IPS-11a (cell line): ENCODE data around the gene COMMD7.

ENCODE experiments used
- H3K4me3 ChIP-seq: one replicate; pipeline ENCODE4 v1.5.1; 2013; ENCODE audit warnings: low read depth, low read length, control low read depth

COMMD7 gene

DNA sequence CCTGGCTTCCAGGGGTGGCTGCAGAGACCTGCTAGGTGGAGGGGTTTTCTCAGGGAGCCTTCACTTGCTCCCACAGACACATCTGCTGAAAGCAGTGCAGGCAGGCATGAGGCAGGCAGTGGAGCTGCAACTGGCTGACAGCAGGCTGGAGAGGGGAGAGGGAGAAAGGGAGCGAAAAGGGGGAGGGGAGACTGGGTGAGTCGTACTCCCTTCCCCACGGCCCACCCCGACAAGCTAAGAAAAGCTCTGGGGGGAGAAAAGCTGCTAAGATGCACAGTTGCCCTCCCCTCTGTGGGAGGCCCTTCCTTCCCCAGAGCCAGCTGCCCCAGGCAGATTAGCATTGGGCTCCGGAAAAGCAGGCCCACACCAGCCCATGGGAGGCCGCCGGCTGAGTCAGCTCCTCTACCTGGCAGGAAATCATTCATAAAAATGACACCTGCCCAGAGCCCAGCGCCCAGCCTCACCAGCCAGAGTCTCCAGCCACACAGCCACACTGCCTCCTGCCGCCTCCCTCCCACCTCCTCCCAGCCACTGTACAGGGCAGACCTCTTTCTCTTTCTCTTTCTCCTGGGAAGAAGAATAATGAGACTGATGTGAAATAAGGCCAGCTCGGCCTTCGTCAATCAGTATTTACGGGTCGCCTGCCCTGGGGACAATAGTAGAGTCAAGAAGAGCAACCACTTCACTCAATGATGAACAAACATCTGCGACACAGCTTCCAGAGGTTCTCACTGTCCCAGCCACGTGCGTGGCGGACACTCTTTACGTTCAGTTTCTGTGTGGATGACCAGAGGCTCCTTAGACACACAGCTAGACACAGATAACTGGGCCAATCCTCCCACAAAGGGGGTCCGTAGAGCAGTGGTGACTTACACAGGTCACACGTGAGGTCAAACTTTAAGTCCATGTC lies 61.8 kb downstream of the COMMD7 start:
- H3K4me3 ChIP-seq, result no peak overlapping the region

- no peak overlapping the region for H3K4me3 ChIP-seq
Measured at GRCh38 chr20:32680544-32681174, 62.6 kb downstream of the COMMD7 start.

- no peak overlapping the region for H3K4me3 ChIP-seq
Measured at GRCh38 chr20:32678948-32679347, 64.3 kb downstream of the COMMD7 start.

- H3K4me3 ChIP-seq, result no peak overlapping the region
Measured at GRCh38 chr20:32675223-32675975, 67.9 kb downstream of the COMMD7 start.

- H3K4me3 ChIP-seq, result no peak overlapping the region
Measured at GRCh38 chr20:32674362-32674789, 68.9 kb downstream of the COMMD7 start.

GRCh38 chr20:32672982-32673851 lies 70.0 kb downstream of the COMMD7 start:
- H3K4me3 ChIP-seq, result no peak overlapping the region

DNA sequence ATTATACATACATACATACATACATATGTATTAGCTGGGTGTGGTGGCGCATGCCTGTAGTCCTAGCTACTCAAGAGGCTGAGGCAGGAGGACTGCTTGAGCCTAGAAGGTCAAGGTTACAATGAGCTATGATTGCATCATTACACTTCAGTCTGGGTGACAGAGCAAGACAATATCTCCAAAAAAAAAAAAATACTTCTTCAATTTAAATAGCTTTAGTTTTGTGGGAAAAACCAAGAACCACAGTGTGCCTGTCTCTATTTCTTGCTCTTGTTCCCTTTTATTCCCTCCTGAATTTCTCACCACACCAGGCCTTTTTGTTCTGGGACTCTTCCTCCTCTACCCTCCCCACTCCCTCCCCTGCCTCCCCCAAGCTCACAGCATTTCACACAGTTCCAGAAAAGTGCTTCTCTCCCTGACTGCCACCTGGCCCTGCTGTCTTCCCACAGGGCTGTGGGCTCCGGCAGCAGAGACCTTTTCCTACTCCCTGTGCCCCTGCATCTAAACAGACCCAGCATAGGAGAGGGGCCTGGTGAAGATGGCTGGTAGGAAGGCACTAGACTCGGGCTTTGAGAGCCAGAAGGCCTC lies 70.8 kb downstream of the COMMD7 start:
- no peak overlapping the region for H3K4me3 ChIP-seq

DNA sequence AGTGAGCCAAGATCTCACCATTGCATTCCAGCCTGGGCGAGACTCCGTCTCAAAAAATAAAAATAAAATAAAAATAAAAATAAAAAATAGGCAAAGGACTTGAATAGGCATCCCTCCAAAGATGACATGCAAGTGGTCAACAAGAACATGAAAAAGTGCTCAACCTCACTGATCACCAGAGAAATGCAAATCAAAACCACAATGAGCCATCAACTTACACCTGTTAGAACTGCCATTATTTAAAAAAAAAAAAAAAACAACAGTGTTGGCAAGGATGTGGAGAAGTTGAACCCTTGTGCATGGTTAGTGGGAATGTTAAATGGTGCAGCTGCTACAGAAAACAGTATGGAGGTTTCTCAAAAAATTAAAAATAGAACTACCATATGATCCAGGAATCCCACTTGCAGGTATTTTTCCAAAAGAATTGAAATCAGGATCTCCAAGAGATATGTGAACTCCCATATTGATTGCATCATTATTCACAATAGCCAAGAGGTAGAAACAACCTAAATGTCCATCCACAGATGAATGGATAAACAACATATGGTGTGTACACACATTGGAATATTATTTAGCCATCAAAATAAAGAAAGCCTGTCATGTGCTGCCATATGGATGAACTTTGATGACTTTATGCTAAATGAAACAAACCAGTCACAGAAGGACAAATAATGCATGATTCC lies 72.4 kb downstream of the COMMD7 start:
- H3K4me3 ChIP-seq, result no peak overlapping the region

DNA sequence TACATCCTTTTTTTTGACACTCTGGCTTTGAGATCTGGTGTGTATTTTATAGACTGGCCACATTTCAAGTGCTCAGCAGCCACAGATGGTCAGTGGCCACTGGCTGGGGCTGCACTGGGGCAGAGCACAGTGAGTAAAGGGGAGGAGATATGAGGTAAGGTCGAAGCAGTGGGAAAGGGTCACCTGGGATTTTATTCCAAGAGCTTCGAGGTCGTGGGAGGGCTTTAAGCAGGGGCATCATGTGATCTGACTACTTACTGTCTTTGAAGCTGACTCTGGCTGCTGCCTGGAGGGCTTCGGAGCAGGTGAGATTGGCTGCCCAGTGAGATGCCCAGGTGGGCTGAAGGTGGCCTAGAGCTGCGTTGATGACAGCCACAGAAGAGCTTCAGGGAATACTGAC lies 76.2 kb downstream of the COMMD7 start:
- H3K4me3 ChIP-seq, result no peak overlapping the region

GRCh38 chr20:32664678-32665159 lies 78.5 kb downstream of the COMMD7 start:
- no peak overlapping the region for H3K4me3 ChIP-seq

DNA sequence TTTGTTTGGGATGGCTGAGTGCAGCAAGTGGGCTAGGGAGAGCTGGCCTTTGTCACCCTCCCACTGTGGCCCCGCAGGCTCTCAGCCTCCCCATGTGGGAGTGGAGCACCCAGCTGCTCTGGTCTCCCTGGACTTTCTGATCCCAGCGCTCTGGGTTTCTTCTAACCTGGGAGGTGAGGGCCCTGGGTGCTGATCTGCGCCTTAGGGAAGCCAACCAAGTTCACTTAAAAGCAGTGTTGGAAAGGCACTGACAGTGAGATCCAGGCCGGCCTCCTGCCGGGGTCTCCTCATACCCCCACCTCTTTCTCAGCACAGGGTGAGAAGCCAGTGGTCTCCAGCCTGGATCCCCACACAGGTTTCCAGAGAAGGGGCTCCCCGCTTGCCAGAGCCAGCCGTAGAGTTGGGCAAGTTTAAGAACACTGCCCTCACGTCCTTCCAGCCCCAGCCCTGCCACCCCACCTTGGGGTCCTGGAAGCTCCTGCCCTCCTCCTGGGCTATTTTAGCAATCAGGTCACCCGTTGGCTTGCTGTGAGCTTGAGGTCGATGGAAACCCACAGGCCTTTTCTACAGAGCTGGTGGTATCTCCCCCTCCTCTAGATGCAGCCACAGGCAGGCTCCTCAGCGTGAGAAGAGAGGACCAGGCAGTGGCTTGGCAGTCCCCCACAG lies 79.1 kb downstream of the COMMD7 start:
- no peak overlapping the region for H3K4me3 ChIP-seq

- H3K4me3 ChIP-seq, result no peak overlapping the region
Measured at GRCh38 chr20:32663335-32664011, 79.8 kb downstream of the COMMD7 start.

GRCh38 chr20:32661820-32662528 lies 81.3 kb downstream of the COMMD7 start:
- no peak overlapping the region for H3K4me3 ChIP-seq

GRCh38 chr20:32660661-32661060 lies 82.6 kb downstream of the COMMD7 start:
- H3K4me3 ChIP-seq, result no peak overlapping the region

DNA sequence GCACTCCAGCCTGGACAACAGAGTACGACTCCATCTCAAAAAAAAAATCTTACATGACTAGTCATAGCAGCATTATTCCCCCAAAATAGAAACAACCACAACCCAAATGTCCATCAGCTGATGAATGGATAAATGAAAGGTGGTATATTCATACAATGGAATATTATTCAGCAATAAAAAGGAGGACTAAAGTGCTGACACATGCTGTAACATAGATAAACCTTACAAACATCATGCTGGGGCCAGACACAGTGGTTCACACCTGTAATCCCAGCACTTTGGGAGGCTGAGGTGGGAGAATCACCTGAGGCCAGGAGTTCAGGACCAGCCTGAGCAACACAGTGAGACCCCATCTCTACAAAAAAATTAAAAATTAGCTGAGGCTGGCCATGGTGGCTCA lies 86.4 kb downstream of the COMMD7 start:
- H3K4me3 ChIP-seq, result no peak overlapping the region

DNA sequence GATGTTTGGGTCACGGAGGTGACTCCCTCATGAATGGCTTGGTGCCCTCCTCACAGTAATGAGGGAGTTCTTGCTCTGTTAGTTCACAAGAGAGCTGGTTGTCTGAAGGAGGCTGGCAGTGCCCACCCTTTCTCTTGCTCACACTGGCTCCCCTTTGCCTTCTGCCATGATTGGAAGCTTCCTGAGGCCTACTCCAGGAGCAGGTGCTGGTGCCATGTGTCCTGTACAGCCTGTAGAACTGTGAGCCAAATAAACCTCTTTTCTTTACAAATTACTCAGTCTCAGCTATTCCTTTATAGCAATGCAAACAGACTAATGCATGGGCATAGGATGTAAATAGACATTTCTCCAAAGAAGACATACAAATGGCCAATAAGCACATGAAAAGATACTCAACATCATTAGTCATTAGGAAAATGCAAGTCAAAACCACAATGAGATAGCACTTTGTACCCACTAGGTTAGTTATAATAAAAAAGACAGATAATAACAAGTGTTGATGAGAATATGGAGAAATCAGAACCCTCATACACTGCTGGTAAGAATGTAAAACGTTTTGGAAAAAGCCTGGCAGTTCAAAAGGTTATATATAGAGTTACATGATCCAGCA lies 87.3 kb downstream of the COMMD7 start:
- no peak overlapping the region for H3K4me3 ChIP-seq

DNA sequence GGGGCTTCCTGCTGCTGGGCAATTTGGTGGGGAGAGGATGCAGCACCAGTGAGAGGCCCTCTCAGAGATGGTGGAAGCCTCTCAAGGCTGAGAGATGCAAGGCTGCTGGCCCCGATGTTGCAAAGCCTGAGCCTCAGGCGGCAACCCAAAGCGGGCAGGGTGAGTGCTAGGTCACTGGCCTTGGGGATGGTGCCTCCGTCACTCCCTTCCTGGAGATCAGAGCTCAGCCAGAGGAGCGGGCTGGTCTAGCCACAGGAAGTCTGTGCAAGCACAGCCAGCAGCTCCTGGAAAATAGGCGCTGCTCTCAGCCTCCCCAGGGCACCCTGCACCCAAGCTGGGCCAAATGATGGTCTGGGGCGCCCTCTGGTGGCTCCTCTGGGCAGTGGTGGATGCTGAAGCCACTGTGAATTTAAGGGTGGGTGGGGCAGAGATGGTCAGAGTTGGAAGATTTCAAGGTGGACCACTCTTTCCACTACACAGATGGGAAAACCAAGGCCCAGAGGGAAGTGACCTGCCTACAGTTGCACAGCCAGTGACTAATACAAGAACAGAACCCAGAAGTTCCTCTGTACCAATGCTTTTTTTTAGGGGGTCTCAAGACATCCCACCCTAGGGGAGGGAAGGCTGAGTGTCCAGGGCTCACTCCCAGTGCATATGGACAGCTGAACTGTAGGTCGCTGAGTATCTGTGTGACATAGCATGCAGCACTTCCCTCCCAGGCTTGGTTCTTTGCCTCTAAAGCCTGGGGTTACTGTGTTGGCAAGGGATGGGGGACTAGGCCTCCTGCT lies 90.3 kb downstream of the COMMD7 start:
- no peak overlapping the region for H3K4me3 ChIP-seq
